ENCODE measurements around the gene RBM28.
A peak's percentile ranks its signal among the peaks of the same experiment; 100 is the strongest.

Gene RBM28

DNA sequence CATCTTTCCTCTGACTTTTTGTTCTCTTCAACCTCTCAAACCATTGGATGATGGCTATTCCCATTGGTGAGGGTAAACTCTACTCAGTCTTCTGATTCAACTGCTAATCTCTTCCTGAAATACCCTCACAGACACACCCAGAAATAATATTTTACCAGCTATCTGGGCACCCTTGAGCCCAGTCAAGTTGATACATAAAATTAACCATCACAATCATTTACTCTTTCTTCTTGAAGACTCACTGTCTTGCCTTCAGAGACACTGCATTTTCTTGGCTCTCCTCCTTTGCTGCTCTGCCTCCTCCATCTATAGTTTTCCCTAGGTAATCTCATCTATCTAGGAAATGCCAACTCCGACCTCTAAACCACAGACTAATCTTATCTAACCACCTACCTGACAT is 30.3 kb upstream of the RBM28 start:
- no peak for DNase-seq (ENCODE audit: low read depth in 2 of 2)

GRCh38 chr7:128373606-128374005 is 29.9 kb upstream of the RBM28 start:
- DNase-seq (ENCODE audit: low read depth in 2 of 2) = no peak

GRCh38 chr7:128370491-128370890 is 26.8 kb upstream of the RBM28 start:
- no peak for DNase-seq (ENCODE audit: low read depth in 2 of 2)

DNA sequence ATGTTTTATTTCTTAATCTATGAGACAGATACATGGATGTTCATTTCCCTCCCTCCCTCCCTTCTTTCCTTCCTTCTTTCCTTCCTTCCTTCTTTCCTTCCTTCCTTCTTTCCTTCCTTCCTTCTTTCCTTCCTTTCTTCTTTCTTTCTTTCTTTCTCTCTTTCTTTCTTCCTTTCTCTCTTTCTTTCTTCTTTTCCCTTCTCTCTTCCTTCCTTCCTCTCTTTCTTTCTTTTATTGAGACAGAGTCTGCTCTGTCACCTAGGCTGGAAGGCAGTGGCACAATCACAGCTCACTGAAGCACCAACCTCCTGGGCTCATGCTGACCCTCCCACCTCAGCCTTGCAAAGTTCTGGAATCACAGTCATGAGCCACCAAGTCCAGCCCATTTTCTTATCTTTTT is 23.3 kb upstream of the RBM28 start:
- no peak for DNase-seq (ENCODE audit: low read depth in 2 of 2)

DNA sequence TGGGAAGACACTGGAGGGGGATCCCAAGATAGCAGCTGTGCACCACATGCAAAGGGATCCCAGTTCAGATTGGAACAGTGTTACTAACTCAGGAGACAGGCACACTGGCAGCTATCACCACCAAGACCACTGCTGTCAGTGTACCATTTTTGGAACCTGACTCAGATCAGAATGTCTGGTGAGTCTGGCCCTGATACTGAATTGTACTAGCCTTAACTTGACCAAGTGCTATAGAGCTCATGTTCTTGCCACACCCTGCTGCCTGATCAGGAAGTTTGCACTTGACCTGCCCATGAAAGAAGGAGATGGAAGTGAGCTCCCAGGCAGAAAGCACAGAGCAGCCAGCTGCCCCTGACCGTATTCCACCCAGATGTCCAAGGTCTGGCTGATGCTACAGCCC is 22.6 kb upstream of the RBM28 start:
- no peak for DNase-seq (ENCODE audit: low read depth in 2 of 2)

GRCh38 chr7:128365432-128365831 is 21.7 kb upstream of the RBM28 start:
- no peak for DNase-seq (ENCODE audit: low read depth in 2 of 2)

GRCh38 chr7:128364166-128364870 is 20.6 kb upstream of the RBM28 start:
- no peak for DNase-seq (ENCODE audit: low read depth in 2 of 2)

DNA sequence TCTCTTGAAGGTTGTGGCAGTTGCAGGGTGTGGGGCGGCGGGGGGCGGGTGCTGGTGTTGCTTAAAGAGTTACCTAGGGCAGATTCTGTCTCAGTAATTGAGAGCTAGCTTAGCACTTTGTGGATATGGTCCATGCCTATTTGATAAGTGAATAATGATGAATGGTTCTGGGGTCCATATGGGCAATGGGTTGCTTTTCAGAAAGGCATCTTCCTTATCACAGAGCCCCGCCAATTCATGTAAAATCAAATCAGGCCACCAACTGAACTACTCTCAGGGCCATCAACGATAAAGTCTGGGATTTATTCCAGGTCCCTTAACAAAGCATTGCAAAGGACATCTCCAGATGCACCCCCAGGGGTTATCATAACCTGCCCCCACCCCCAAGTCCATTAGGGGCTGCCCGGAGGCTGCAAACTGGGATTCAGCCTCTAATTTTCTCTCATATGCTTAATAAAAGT is 19.6 kb upstream of the RBM28 start:
- DNase-seq (ENCODE audit: low read depth in 2 of 2) = no peak

DNA sequence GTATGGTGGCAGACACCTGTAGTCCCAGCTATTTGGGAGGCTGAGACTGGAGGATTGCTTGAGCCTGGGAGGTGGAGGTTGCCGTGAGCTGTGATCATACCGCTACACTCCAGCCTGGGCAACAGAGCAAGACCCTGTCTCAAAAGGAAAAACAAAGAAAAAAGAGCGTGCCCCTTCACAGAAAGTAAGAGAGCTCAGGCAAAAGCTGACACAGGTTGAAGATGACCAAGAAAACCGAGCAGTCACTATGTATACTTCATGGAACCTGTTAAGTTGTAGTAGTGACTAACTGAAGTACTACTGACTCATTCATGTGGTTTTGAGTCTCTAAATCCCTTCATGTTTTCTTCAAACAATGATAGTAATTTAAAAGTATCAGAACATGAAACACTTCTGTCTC is 19.0 kb upstream of the RBM28 start:
- no peak for DNase-seq (ENCODE audit: low read depth in 2 of 2)

DNA sequence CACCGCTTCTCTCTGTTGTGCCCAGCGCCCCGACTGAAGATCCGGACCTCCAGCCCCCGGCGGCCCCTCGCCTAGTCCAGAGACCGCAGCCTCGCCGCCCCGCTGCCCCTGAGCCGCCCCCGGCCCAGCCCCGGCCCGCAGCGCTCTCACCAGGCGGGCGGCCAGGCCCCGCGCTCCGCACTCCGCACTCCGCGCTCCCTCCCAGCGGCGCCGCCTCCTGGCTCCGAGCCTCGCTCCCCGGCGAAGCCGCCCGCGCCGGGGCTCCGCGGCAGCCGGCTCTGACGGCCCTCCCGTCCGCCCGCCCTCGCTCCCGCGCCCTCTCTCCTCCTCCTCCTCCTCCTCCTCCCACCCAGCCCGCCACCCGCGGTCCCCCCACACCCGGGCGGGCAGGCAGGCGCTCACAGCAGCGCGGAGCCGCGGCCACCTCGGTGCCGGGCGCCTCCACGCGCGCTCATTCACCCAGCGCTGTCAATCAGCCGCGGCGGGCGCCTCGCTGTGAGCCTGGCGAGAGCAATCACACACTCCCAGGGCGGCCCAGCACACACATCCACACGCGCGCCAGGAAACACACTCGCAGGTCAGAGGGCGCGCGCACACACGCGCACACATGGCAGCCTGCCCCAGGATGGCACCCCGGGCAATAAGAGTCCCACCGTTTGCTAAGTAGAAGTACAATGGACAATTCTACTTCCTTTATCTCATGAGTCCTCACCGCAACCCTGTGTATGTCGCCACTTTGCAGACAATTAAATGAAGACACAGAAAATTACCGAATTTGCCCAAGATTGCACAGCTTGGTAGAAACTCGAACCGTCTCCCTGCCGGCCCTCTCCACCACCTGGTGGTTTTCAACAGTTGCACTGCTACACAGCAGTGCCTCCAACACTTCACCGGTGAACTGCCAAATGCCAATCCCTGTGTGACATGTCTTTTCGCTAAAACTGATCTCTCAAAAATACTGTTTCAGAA is 18.0 kb upstream of the RBM28 start, which contains the start of gene PRRT4:
Gene PRRT4, minus strand, starts transcription at position 280 of the 969 bp plus-strand sequence.
- DNase-seq (ENCODE audit: low read depth in 2 of 2) = peak; percentile 36 to 43

- no peak for DNase-seq (ENCODE audit: low read depth in 2 of 2)
Observed at GRCh38 chr7:128360359-128360678, 16.6 kb upstream of the RBM28 start.

DNA sequence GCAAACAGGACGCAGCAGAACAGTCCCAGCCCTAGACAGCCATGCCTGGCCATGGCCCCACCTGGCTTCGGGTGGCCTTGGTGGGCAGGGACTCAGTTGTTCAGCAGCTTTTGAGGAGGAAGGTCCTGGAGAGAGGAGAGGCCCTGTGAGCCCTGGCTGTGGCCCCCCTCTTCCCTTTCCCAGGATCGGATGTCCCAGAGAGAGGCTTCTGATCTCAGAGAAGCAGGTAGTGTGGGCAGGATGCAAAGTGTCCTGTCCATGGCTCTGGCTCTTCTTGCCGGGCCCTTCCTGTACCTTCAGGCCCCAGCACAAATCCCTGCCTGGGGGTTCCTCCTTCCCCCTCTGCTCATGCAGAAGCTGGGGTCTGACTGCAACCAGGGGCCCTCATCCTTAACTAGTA is 16.2 kb upstream of the RBM28 start:
- DNase-seq (ENCODE audit: low read depth in 2 of 2) = no peak

- no peak for DNase-seq (ENCODE audit: low read depth in 2 of 2)
Observed at GRCh38 chr7:128359336-128359735, 15.6 kb upstream of the RBM28 start.

DNA sequence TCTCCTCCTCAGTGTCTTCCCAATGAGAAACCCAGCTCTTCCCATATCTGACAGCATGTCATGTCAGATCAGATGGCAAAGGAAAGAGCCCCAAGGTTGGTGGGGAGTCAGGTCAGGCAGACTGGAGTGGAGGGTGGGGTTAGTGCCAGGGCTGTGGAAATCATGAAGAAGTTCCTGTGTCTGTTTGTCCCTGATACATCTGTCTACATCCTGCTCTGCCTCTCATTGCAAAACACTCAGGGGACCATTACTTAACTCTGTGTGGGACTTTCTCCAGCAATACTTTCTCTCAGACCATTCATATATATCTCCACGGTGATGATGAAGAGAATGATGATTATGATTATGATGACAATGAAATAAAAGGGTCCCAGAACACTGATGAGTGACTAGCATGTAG is 14.5 kb upstream of the RBM28 start:
- no peak for DNase-seq (ENCODE audit: low read depth in 2 of 2)

DNA sequence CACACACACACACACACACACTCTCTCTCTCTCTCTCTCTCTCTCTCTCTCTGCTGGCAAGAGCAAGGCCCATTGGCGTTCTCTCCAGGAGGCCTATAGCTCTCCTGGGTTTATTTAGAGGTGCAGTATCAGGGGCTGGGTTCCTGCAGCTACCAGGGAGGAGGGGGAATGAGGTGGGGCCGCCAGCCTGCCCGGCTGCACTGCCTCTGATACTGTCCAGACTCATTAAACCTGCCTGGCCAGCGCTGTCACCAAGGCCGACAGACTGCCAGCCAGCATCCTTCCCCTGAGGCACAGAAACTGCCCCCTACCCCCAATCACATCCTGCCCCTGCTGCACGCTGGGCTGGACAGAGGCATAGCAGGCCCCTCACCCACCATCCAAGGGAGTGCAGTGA is 13.5 kb upstream of the RBM28 start:
- DNase-seq (ENCODE audit: low read depth in 2 of 2) = no peak

DNA sequence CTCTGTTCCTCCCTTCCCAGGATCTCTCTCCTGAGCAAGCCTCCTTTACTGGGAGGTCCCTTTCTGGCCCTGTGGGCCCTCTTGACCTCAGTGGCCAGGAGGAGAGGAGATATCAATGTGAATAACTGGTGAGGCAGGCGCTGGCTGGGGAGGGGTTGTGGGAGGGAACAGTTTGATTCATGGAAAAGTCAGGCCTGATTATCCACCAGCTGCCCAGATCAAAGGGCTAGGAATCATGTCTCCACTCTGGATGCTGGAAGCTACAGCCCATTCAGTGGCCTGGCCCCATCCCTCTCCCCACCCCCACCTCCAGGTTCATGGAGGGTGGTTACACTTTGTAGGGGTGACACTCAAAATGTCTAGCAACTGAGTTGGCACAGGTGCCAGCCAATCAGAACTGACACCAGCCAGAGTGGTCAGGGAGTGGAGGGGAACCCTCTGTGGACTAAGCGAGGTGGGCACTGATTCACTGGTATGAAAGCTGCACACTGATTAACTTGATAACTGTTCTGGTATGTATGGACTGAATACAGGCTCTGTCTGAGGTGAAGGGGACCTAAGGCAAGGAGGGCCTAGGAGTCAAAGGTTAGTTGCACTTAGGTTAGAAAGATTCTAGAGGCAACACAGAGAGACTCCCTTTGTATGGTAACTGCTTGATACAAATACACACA is 13.0 kb upstream of the RBM28 start:
- no peak for DNase-seq (ENCODE audit: low read depth in 2 of 2)

GRCh38 chr7:128353610-128354009 is 9.9 kb upstream of the RBM28 start:
- no peak for DNase-seq (ENCODE audit: low read depth in 2 of 2)

GRCh38 chr7:128353189-128353588 is 9.5 kb upstream of the RBM28 start:
- DNase-seq (ENCODE audit: low read depth in 2 of 2) = no peak

GRCh38 chr7:128352636-128353035 is 8.9 kb upstream of the RBM28 start:
- DNase-seq (ENCODE audit: low read depth in 2 of 2) = no peak

GRCh38 chr7:128352153-128352537 is 8.4 kb upstream of the RBM28 start:
- DNase-seq (ENCODE audit: low read depth in 2 of 2) = peak in 1 of 2 donors; percentile 32

DNA sequence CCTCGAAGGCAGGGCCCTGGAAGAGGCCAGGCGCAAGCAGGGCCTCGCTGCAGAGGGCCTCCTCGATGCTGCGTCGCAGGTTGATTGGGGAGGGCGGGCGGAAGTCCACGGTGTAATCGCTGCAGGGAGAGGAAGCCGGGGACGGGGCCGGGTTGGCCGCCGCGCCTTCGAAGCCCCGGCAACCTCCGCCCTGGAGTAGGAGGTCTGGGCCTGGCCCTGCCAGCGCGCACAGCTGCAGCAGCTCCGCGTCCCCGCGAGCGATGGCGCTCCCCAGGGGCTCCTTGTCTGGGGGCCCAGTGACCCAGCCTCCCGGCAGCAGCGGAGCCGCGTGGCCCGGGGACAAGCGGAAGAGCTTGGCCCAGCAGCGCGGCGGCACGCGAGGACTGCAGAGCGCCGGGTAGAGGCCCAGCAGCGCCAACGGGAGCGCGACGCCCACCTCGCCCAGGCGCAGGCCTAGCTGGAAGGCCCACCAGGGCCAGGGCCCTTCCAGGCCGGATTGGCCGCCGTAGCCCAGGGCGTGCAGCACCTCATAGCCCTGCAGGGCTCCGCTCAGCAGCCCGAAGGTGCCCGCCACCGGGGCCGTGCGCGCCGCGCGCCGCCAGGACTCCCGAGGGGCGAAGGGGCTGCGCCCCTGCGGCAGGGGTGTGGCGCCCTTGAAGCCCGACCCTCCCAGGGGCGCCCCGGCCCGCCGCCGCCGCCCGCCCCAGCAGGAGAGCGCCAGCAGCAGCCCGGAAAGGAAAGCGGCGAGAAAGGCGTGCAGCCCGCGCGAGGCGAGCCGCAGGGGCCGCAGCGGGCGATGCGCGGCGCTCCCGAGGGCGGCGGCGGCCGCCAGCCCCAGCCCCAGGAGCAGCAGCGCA is 7.8 kb upstream of the RBM28 start:
- DNase-seq (ENCODE audit: low read depth in 2 of 2) = peak in 1 of 2 donors; percentile 9
